Activated T-cell treated with anti-CD3 and anti-CD28 coated beads, Interleukin-2, amount 50 U/mL, for 24 hours (primary cell): ENCODE data around the gene FRMPD4.

Source experiments
- DNase-seq: peaks from one replicate; pipeline ENCODE4 v3.0.0-alpha.2; 2020
- H3K27ac Mint-ChIP-seq: 2 replicates; pipeline ENCODE4 v1.8.0; 2020; ENCODE audit warnings: mild to moderate bottlenecking, mixed read lengths
- H3K27me3 Mint-ChIP-seq: 2 replicates; pipeline ENCODE4 v1.8.0; 2020; ENCODE audit warnings: mixed read lengths
- H3K36me3 Mint-ChIP-seq: 2 replicates; pipeline ENCODE4 v1.8.0; 2020; ENCODE audit warnings: low read depth, mixed read lengths
- H3K4me1 Mint-ChIP-seq: 2 replicates; pipeline ENCODE4 v1.8.0; 2020; ENCODE audit warnings: low read depth, mixed read lengths
- H3K4me3 Mint-ChIP-seq: 2 replicates; pipeline ENCODE4 v1.8.0; 2020; ENCODE audit warnings: mild to moderate bottlenecking, moderate library complexity, mixed read lengths
- H3K9me3 Mint-ChIP-seq: 2 replicates; pipeline ENCODE4 v1.8.0; 2020; ENCODE audit warnings: mixed read lengths

FRMPD4 gene

GRCh38 chrX:12236156-12236555, 97.9 kb downstream of the FRMPD4 start:
- H3K4me1 Mint-ChIP-seq: no peaks in the 10 kb centered on the region
- H3K27ac Mint-ChIP-seq: no peak overlapping the region
- no peaks in the 10 kb centered on the region for H3K9me3 Mint-ChIP-seq
- peaks cover 15% of the 10 kb centered on the region for H3K27me3 Mint-ChIP-seq
- H3K4me3 Mint-ChIP-seq: no peak overlapping the region
- no peaks in the 10 kb centered on the region for H3K36me3 Mint-ChIP-seq
- DNase-seq: no peak

GRCh38 chrX:12237131-12237530, 98.9 kb downstream of the FRMPD4 start:
- Mint-ChIP-seq H3K4me1 (no peaks in the 10 kb centered on the region), H3K4me3 (no peak overlapping the region), H3K9me3 (no peaks in the 10 kb centered on the region), H3K27me3 (peaks cover 11% of the 10 kb centered on the region), H3K36me3 (no peaks in the 10 kb centered on the region), H3K27ac (no peak overlapping the region)
- no peak for DNase-seq

GRCh38 chrX:12237771-12238170, 99.5 kb downstream of the FRMPD4 start:
- no peak for DNase-seq
- H3K4me3 Mint-ChIP-seq: no peak overlapping the region
- no peaks in the 10 kb centered on the region for H3K4me1 Mint-ChIP-seq
- peaks cover 9% of the 10 kb centered on the region for H3K27me3 Mint-ChIP-seq
- H3K9me3 Mint-ChIP-seq: no peaks in the 10 kb centered on the region
- no peaks in the 10 kb centered on the region for H3K36me3 Mint-ChIP-seq
- no peak overlapping the region for H3K27ac Mint-ChIP-seq

DNA sequence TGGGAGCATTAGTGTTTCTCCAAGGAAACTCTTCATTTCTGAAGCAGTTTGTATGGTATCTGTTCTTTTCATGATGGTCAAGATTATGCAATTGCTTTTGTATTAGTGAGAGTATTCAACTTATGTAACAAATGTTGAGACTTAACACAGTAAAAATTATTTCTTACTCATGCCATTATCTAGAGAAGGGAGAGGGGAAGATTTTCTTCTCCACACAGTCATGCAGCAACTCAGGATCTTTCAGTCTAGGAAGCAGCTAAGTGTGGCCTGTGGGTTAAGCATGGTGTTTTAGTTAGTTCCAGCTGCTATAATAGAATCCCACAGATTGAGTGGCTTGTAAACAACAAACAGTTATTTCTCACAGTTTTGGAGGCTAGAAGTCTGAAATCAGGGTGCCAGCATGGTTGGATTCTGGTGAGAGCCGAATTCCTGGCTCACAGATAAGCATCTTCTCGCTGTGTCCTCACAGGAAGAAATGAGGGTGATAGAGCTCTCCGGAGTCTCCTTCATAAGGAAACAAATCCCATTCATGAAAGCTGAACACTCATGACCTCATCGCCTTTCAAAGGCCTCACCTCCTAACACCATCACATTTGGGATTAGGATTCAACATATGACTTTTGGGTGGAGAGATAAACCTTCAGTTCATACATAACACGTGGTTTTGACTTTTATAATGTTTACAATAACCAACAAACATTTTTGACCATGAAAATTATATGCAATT, 101.2 kb downstream of the FRMPD4 start:
- Mint-ChIP-seq H3K4me3 (no peak overlapping the region), H3K27me3 (peaks cover 9% of the 10 kb centered on the region), H3K36me3 (no peaks in the 10 kb centered on the region), H3K4me1 (no peaks in the 10 kb centered on the region), H3K9me3 (no peaks in the 10 kb centered on the region), H3K27ac (no peak overlapping the region)
- no peak for DNase-seq

- H3K9me3 Mint-ChIP-seq: no peaks in the 10 kb centered on the region
- H3K27me3 Mint-ChIP-seq: peaks cover 12% of the 10 kb centered on the region
Observed at GRCh38 chrX:12240491-12240890, 102.2 kb downstream of the FRMPD4 start.

DNA sequence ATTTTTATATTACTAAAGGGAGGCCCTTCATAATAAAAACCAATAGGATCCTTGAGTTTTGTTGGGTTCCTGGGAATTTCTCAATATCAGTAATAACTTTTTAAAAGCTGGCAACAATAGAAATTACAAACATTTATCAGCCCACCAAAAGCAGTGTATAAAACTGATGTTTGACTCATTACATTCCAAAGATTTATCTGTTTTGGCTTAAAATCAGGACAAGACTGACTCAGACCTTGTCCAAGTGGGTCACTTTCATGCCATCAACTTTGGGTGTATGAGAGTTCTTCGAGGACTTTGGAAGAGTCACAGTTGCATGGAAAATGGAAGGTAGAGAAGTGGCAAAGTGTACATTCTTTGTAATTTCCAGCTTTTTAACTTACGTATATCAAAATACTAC, 102.8 kb downstream of the FRMPD4 start:
- Mint-ChIP-seq H3K4me1 (no peaks in the 10 kb centered on the region), H3K36me3 (no peaks in the 10 kb centered on the region), H3K4me3 (no peak overlapping the region), H3K9me3 (no peaks in the 10 kb centered on the region), H3K27me3 (peaks cover 12% of the 10 kb centered on the region), H3K27ac (no peak overlapping the region)
- DNase-seq: no peak

More at GRCh38 chrX:12240491-12240890, 102.2 kb downstream of the FRMPD4 start:
- DNase-seq: no peak
- H3K4me1 Mint-ChIP-seq: no peaks in the 10 kb centered on the region
- no peak overlapping the region for H3K27ac Mint-ChIP-seq
- no peak overlapping the region for H3K4me3 Mint-ChIP-seq
- H3K36me3 Mint-ChIP-seq: no peaks in the 10 kb centered on the region

- no peaks in the 10 kb centered on the region for H3K4me1 Mint-ChIP-seq
- no peak overlapping the region for H3K27ac Mint-ChIP-seq
- H3K4me3 Mint-ChIP-seq: no peak overlapping the region
- no peaks in the 10 kb centered on the region for H3K9me3 Mint-ChIP-seq
- peaks cover 6% of the 10 kb centered on the region for H3K27me3 Mint-ChIP-seq
- DNase-seq: no peak
- H3K36me3 Mint-ChIP-seq: no peaks in the 10 kb centered on the region
Observed at GRCh38 chrX:12245650-12246645, 107.7 kb downstream of the FRMPD4 start.

DNA sequence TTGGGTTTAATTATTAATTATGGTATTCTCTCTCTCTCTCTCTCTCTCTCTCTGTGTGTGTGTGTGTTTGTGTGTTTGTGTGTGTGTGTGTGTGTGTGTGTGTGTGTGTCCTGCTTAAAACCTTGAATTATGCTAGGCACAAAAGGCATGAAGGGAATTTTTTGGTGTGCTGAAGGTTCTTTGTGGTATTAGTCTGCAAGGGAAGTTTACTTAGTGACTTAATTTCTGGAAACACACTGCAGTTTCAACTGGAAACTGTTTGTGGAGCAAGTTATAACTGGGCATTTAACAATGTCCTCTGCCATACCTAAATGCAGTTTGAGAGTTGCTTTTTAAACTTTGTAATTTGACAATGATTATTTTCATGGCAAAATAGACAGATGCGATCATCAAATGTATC, 111.7 kb downstream of the FRMPD4 start:
- H3K4me1 Mint-ChIP-seq: no peaks in the 10 kb centered on the region

GRCh38 chrX:12263211-12263610, 124.9 kb downstream of the FRMPD4 start:
- Mint-ChIP-seq H3K9me3 (no peaks in the 10 kb centered on the region), H3K27me3 (peaks cover 4% of the 10 kb centered on the region), H3K27ac (no peak overlapping the region), H3K4me1 (no peaks in the 10 kb centered on the region), H3K4me3 (no peak overlapping the region), H3K36me3 (no peaks in the 10 kb centered on the region)
- DNase-seq: no peak

More for the DNA sequence above, 111.7 kb downstream of the FRMPD4 start:
- Mint-ChIP-seq H3K27me3 (peaks cover 10% of the 10 kb centered on the region), H3K9me3 (no peaks in the 10 kb centered on the region), H3K27ac (no peak overlapping the region), H3K36me3 (no peaks in the 10 kb centered on the region), H3K4me3 (no peak overlapping the region)
- DNase-seq: no peak

GRCh38 chrX:12269484-12269883, 131.2 kb downstream of the FRMPD4 start:
- no peaks in the 10 kb centered on the region for H3K9me3 Mint-ChIP-seq

GRCh38 chrX:12278151-12278550, 139.9 kb downstream of the FRMPD4 start:
- H3K27me3 Mint-ChIP-seq: peaks cover 3% of the 10 kb centered on the region
- H3K9me3 Mint-ChIP-seq: no peaks in the 10 kb centered on the region
- no peaks in the 10 kb centered on the region for H3K4me1 Mint-ChIP-seq
- DNase-seq: no peak
- no peak overlapping the region for H3K27ac Mint-ChIP-seq
- no peak overlapping the region for H3K4me3 Mint-ChIP-seq
- no peaks in the 10 kb centered on the region for H3K36me3 Mint-ChIP-seq

More at GRCh38 chrX:12269484-12269883, 131.2 kb downstream of the FRMPD4 start:
- no peak overlapping the region for H3K4me3 Mint-ChIP-seq
- H3K27me3 Mint-ChIP-seq: peaks cover 5% of the 10 kb centered on the region
- no peaks in the 10 kb centered on the region for H3K36me3 Mint-ChIP-seq
- H3K27ac Mint-ChIP-seq: no peak overlapping the region
- no peaks in the 10 kb centered on the region for H3K4me1 Mint-ChIP-seq
- DNase-seq: no peak

GRCh38 chrX:12282991-12283390, 144.7 kb downstream of the FRMPD4 start:
- Mint-ChIP-seq H3K9me3 (no peaks in the 10 kb centered on the region), H3K27ac (no peak overlapping the region), H3K27me3 (peaks cover 21% of the 10 kb centered on the region), H3K36me3 (no peaks in the 10 kb centered on the region), H3K4me1 (no peaks in the 10 kb centered on the region), H3K4me3 (no peak overlapping the region)
- no peak for DNase-seq

GRCh38 chrX:12292996-12293765, 154.9 kb downstream of the FRMPD4 start:
- Mint-ChIP-seq H3K4me3 (no peak overlapping the region), H3K9me3 (no peaks in the 10 kb centered on the region), H3K27ac (no peak overlapping the region), H3K36me3 (no peaks in the 10 kb centered on the region), H3K27me3 (peaks cover 30% of the 10 kb centered on the region), H3K4me1 (no peaks in the 10 kb centered on the region)
- DNase-seq: no peak

DNA sequence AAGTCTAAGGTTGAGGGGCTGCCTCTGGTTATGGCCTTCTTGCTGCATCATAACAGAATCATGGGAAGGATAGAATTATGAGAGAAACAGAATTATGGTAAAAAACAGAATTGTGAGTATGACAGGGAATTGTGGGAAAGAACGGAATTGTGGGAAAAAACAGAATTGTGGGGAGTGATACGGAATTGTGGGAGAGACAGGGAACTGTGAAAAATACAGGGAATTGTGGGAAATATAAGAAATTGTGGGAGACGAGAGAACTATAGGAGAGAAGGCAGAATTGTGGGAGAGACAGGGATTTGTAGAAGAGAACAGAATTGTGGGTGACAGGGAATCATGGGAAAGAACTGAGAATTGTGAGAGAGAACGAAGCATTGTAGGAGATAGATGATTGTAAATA, 159.1 kb downstream of the FRMPD4 start:
- no peak for DNase-seq
- H3K27ac Mint-ChIP-seq: no peak overlapping the region
- no peaks in the 10 kb centered on the region for H3K9me3 Mint-ChIP-seq
- no peak overlapping the region for H3K4me3 Mint-ChIP-seq
- H3K27me3 Mint-ChIP-seq: peaks cover 32% of the 10 kb centered on the region
- no peaks in the 10 kb centered on the region for H3K36me3 Mint-ChIP-seq
- H3K4me1 Mint-ChIP-seq: no peaks in the 10 kb centered on the region
